Large intestine (tissue), 3 donors: ENCODE measurements around the gene IGFN1. TPM values are rescaled to one million over a fixed set of nuclear protein-coding genes. Genes with fewer than 3 reads are reported as not detected.
A peak's percentile ranks its signal among the peaks of the same experiment; 100 is the strongest.
"Not testable (repeated sequence)": the region's sequence is repeated elsewhere in the genome, so short reads cannot be mapped to it uniquely, and the experiment has no call there.

Experiments
- DNase-seq, 2 donors: peaks; one replicate each; pipeline versions ENCODE4 v3.0.0 to v3.0.0-alpha.2; 2013
- H3K27ac ChIP-seq: one replicate; pipeline ENCODE4 v1.5.1; 2013; ENCODE audit warnings: low read length
- H3K27me3 ChIP-seq: 2 replicates; pipeline ENCODE4 v1.6.1; 2013; ENCODE audit warnings: low read length; ENCODE audit not compliant: control insufficient read depth, insufficient read depth
- H3K36me3 ChIP-seq: 2 replicates; pipeline ENCODE4 v1.6.1; 2013; ENCODE audit warnings: low read length; ENCODE audit not compliant: control insufficient read depth, insufficient read depth
- H3K4me1 ChIP-seq: one replicate; pipeline ENCODE4 v1.6.1; 2013; ENCODE audit warnings: low read length; ENCODE audit not compliant: control insufficient read depth, insufficient read depth
- H3K4me3 ChIP-seq: one replicate; pipeline ENCODE4 v1.5.1; 2013; ENCODE audit warnings: low read length
- H3K9me3 ChIP-seq: one replicate; pipeline ENCODE4 v1.6.1; 2013; ENCODE audit warnings: mild to moderate bottlenecking, low read depth, low read length, moderate library complexity; ENCODE audit not compliant: control insufficient read depth
- WGBS: methylation state at CpG from one replicate; pipeline ENCODE4 v1.1.5; 2013; ENCODE audit warnings: low lambda C conversion rate; ENCODE audit not compliant: insufficient coverage; 5-methylcytosine and 5-hydroxymethylcytosine counted together
- polyA plus RNA-seq: library from polyadenylated mRNA; unstranded; fragments of 120-200 nt; gene quantifications from one replicate; pipeline ENCODE4 v1.2.1, GENCODE V29; 2013

The IGFN1 gene
- polyA plus RNA-seq, 1 donor = 0.42 TPM

- H3K4me3 ChIP-seq = no peak overlapping the region
- no peaks in the 10 kb centered on the region for H3K4me1 ChIP-seq
- H3K36me3 ChIP-seq = peaks cover 79% of the 10 kb centered on the region
- H3K9me3 ChIP-seq = no peaks in the 10 kb centered on the region
- no peak overlapping the region for H3K27ac ChIP-seq
- no peak for DNase-seq
- no CpG with 5 or more reads among the region's 17 CpGs for WGBS
- no peaks in the 10 kb centered on the region for H3K27me3 ChIP-seq
Measured at GRCh38 chr1:201146626-201147390, 43.8 kb upstream of the IGFN1 start.

GRCh38 chr1:201147396-201148015 is 43.1 kb upstream of the IGFN1 start:
- no peak overlapping the region for H3K27ac ChIP-seq
- no peaks in the 10 kb centered on the region for H3K4me1 ChIP-seq
- no peak for DNase-seq
- H3K4me3 ChIP-seq = no peak overlapping the region
- 93% methylated on average over 3 of the region's 13 CpGs for WGBS
- peaks cover 75% of the 10 kb centered on the region for H3K36me3 ChIP-seq
- H3K9me3 ChIP-seq = no peaks in the 10 kb centered on the region
- H3K27me3 ChIP-seq = no peaks in the 10 kb centered on the region

GRCh38 chr1:201149400-201149799 is 41.2 kb upstream of the IGFN1 start:
- peaks cover 4% of the 10 kb centered on the region for H3K4me1 ChIP-seq
- H3K9me3 ChIP-seq = no peaks in the 10 kb centered on the region
- H3K36me3 ChIP-seq = peaks cover 57% of the 10 kb centered on the region
- H3K27me3 ChIP-seq = no peaks in the 10 kb centered on the region
- WGBS = no CpG with 5 or more reads among the region's 4 CpGs
- DNase-seq = peak; percentile 28 to 36
- H3K27ac ChIP-seq = no peak overlapping the region
- no peak overlapping the region for H3K4me3 ChIP-seq

DNA sequence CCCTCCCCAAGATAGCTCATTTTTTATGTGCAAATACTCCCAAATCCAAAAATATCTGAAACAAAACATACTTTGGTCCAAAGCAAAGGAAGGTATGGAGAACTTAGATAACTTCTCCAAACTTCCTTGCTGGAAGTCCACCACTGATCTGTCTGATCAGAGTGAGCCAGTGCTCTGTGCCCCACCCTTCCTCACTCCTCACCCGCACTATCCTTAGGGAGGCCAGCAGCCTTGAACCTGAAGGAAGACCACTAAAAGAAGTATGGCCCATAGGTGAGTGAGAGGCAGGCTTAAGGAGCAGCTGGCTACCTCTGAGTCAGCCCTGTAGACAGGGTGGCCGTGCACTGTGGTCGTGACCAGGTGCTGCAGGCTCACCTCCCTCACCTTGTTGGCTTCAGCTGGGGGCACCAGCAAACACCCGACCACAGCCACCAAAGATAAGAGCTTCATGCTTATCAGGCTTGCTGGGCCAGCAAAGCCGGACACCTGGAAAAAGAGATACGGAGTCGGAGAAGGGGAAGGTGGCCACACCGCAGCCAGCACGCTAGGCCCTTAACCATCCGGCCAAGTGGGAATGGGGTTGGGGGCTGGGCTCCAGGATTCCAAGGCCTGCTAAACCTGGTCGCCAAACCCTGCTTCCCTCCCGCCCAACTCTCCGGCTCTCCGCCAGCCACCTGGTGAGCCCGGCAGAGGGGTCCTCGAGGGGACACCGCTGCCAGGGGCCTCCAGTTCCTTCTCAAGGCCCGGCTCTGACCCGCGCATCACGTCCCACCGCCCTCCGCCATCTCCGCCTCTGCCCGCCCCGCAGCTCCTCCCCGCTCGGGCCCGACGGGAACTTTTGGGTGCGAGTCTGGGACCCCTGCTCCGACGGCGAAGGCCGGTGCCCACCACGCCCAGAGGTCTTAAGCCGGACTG is 36.9 kb upstream of the IGFN1 start:
- 17% methylated on average over 1 of the region's 37 CpGs for WGBS
- Histone ChIP-seq H3K27me3 (peaks cover 2% of the 10 kb centered on the region), H3K4me1 (peaks cover 8% of the 10 kb centered on the region), H3K27ac (no peak overlapping the region), H3K36me3 (peaks cover 23% of the 10 kb centered on the region), H3K9me3 (no peaks in the 10 kb centered on the region), H3K4me3 (peak overlapping the region; percentile 79)
- DNase-seq = no peak

DNA sequence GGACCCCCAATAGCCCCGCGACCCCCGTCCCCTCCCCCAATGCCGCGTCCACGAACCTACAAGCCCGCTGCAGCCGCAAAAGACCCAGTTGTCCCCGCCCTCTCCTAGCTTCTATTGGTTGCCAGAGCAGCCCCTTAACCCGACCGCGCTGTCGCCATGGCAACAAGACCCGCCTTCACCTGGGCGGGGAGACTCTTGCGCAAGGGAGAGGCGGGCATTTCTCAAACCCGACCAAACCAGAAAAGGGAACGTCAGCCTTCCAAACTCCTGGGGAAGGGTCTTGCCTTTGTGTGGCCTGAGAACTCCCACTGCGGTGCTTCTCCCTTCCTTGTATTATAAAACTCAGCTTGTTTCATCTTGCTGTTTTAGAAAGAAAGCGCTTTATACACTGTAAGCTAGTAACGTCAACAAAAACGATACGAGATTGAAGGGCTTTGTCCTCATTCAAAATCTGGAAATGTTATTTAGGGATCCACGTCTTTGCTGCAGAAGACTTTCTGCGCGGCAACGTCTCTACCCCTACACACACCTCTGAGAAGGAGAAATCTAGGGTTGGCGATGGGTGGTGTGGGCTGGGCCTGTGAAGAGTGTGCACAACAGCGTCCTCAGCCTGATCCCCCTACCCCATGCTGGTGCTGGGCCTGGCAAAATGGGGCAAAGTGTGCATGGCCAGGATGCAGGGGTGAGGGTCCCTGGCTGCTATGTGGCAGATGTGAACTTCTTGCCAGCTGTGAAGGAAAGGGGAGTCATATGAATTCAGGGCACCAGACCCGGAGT is 36.0 kb upstream of the IGFN1 start, which contains the start of gene TMEM9:
TMEM9 (minus strand) TSS at position 86 of the 777 bp plus-strand sequence. CDS start 551 bp downstream, outside the sequence.
- Histone ChIP-seq H3K27me3 (peaks cover 2% of the 10 kb centered on the region), H3K4me1 (peaks cover 8% of the 10 kb centered on the region), H3K9me3 (no peaks in the 10 kb centered on the region), H3K4me3 (peak within 1 kb of the TSS; percentile 79), H3K27ac (no peak within 1 kb of the TSS), H3K36me3 (peaks cover 19% of the 10 kb centered on the region)
- DNase-seq = peak; percentile 96 to 97
- WGBS = no CpG with 5 or more reads among the region's 31 CpGs

- no peak overlapping the region for H3K27ac ChIP-seq
- no CpG with 5 or more reads among the region's 2 CpGs for WGBS
- no peak overlapping the region for H3K4me3 ChIP-seq
- peaks cover 8% of the 10 kb centered on the region for H3K4me1 ChIP-seq
- H3K36me3 ChIP-seq = peaks cover 13% of the 10 kb centered on the region
- peaks cover 2% of the 10 kb centered on the region for H3K27me3 ChIP-seq
- no peaks in the 10 kb centered on the region for H3K9me3 ChIP-seq
- DNase-seq = no peak
Measured at GRCh38 chr1:201155354-201155753, 35.3 kb upstream of the IGFN1 start.

- Histone ChIP-seq H3K9me3 (no peaks in the 10 kb centered on the region), H3K4me3 (no peak overlapping the region), H3K36me3 (peaks cover 5% of the 10 kb centered on the region), H3K27me3 (peaks cover 2% of the 10 kb centered on the region), H3K27ac (no peak overlapping the region), H3K4me1 (peaks cover 8% of the 10 kb centered on the region)
- 59% methylated on average over 2 of the region's 3 CpGs for WGBS
- no peak for DNase-seq
Measured at GRCh38 chr1:201156346-201156745, 34.3 kb upstream of the IGFN1 start.

DNA sequence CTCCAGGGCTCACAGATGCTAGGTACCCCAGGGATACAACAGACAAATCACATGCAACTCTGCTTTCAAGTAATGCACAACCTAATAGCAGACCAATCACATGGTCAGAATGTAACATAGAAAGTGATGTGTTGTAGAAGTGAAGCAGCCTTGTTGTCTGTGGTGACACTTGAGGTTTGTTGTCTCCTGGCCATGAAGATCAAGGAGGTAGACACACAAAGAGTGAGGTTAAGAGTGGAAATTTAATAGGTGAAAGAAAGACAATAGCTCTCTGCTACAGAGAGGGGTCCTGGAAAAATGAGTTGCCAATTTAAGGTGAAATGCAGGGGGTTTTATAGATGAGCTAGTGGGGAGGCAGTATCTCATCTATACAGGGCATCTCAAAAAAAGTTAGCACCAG is 33.8 kb upstream of the IGFN1 start:
- peaks cover 2% of the 10 kb centered on the region for H3K27me3 ChIP-seq
- H3K9me3 ChIP-seq = no peaks in the 10 kb centered on the region
- DNase-seq = no peak
- no peak overlapping the region for H3K4me3 ChIP-seq
- peaks cover 8% of the 10 kb centered on the region for H3K4me1 ChIP-seq
- H3K27ac ChIP-seq = no peak overlapping the region
- H3K36me3 ChIP-seq = peaks cover 1% of the 10 kb centered on the region

- peaks cover 8% of the 10 kb centered on the region for H3K4me1 ChIP-seq
- H3K27me3 ChIP-seq = peaks cover 2% of the 10 kb centered on the region
- no peaks in the 10 kb centered on the region for H3K36me3 ChIP-seq
- no peak overlapping the region for H3K4me3 ChIP-seq
- H3K27ac ChIP-seq = no peak overlapping the region
- H3K9me3 ChIP-seq = no peaks in the 10 kb centered on the region
- DNase-seq = no peak
- WGBS = 100% methylated on average over 1 of the region's 2 CpGs
Measured at GRCh38 chr1:201157949-201158348, 32.7 kb upstream of the IGFN1 start.

- H3K4me3 ChIP-seq, H3K27me3 ChIP-seq, H3K4me1 ChIP-seq, H3K9me3 ChIP-seq, DNase-seq, H3K27ac ChIP-seq, H3K36me3 ChIP-seq: not testable (repeated sequence)
- no CpG with 5 or more reads among the region's 8 CpGs for WGBS
Measured at GRCh38 chr1:201163036-201163435, 27.6 kb upstream of the IGFN1 start.
